GM12878 (cell line): ENCODE measurements around the gene S100A2. TPM values are rescaled to one million over a fixed set of nuclear protein-coding genes. Genes with fewer than 3 reads are reported as not detected.

Experiments used
- ATAC-seq: fragments of 200-7000 bp; cut with Tn5 transposase; 3 replicates; pipeline ENCODE4 v1.9.1; 2020; ENCODE audit warnings: mild to moderate bottlenecking, moderate library complexity
- BruUV-seq: library from RNA; stranded (reverse); fragments of 400-500 nt; replicated peaks from 2 replicates; lab custom pipeline; 2021; lab: Mats Ljungman, UMichigan
- CTCF ChIA-PET: fragments of 300-600 bp; sonication (Branson Sonifier 250); formaldehyde crosslinking; extraction: SDS; loops from one replicate; lab custom pipeline; 2021; ENCODE audit warnings: inconsistent platforms; lab: Yijun Ruan, JAX
- POLR2A ChIA-PET: fragments of 350-600 bp; formaldehyde crosslinking; extraction: SDS; loops from one replicate; lab custom pipeline; 2021; ENCODE audit warnings: inconsistent platforms; lab: Charles Lee
- RAD21 ChIA-PET: fragments of 300-600 bp; sonication (Branson Sonifier 250); formaldehyde crosslinking; loops from one replicate; lab custom pipeline; 2023; ENCODE audit warnings: antibody characterized with exemption; ENCODE audit not compliant: unreplicated experiment; lab: Charles Lee
- SMC1A ChIA-PET: fragments of 300-600 bp; sonication (Branson Sonifier 250); formaldehyde crosslinking; loops from one replicate; lab custom pipeline; 2023; ENCODE audit not compliant: unreplicated experiment, uncharacterized antibody; lab: Charles Lee
- DNase-seq: peaks from one replicate; pipeline ENCODE4 v3.0.0-alpha.2; 2011; ENCODE audit warnings: low read depth, low spot score
- FAIRE-seq: peaks from 3 replicates; lab custom pipeline; 2011; peaks lifted over from hg19 to GRCh38; lab: Jason Lieb, UNC
- H2AFZ ChIP-seq: 2 replicates; pipeline ENCODE4 v1.6.0; 2011; ENCODE audit warnings: low read depth, low read length, control low read depth; ENCODE audit not compliant: control insufficient read depth
- H3K27ac ChIP-seq: 2 replicates; pipeline ENCODE4 v1.5.1; 2011; ENCODE audit warnings: control low read depth; ENCODE audit not compliant: control insufficient read depth, insufficient read depth
- H3K27me3 ChIP-seq, 2 experiments: replicated peaks in 1 of 2; 2 replicates each; pipeline versions ENCODE4 v1.6.0 to v1.6.1; 2011; ENCODE audit warnings: low read length in 1 of 2; ENCODE audit not compliant: control insufficient read depth in 2 of 2, insufficient read depth in 2 of 2
- H3K36me3 ChIP-seq, 2 experiments: 2 replicates each; pipeline ENCODE4 v1.5.1; 2011; ENCODE audit warnings: low read length in 1 of 2; ENCODE audit not compliant: control insufficient read depth in 2 of 2, insufficient read depth in 2 of 2
- H3K4me1 ChIP-seq: 2 replicates; pipeline ENCODE4 v1.6.1; 2011; ENCODE audit warnings: mild to moderate bottlenecking, low read length, moderate library complexity, mixed read lengths; ENCODE audit not compliant: control insufficient read depth, insufficient read depth
- H3K4me2 ChIP-seq: 2 replicates; pipeline ENCODE4 v1.6.0; 2011; ENCODE audit warnings: control low read depth; ENCODE audit not compliant: control insufficient read depth, insufficient read depth
- H3K4me3 ChIP-seq: fragments of 200-600 bp; sonication (generic); 2 replicates; pipeline ENCODE4 v1.5.1; 2016
- H3K79me2 ChIP-seq: 2 replicates; pipeline ENCODE4 v1.6.0; 2011; ENCODE audit warnings: low read length; ENCODE audit not compliant: control insufficient read depth, insufficient read depth
- H3K9ac ChIP-seq: 2 replicates; pipeline ENCODE4 v1.8.0; 2011; ENCODE audit warnings: low read length, control low read depth, mixed read lengths; ENCODE audit not compliant: control insufficient read depth, insufficient read depth
- H3K9me3 ChIP-seq: replicated peaks from 3 replicates; pipeline ENCODE4 v1.5.1; 2011; ENCODE audit warnings: mild to moderate bottlenecking, low read length; ENCODE audit not compliant: control insufficient read depth, insufficient read depth
- H4K20me1 ChIP-seq: 2 replicates; pipeline ENCODE4 v1.6.0; 2011; ENCODE audit not compliant: control insufficient read depth, insufficient read depth
- CREM ChIP-seq: IDR thresholded peaks from 2 replicates; pipeline ENCODE4 v1.6.1; 2014; ENCODE audit warnings: antibody characterized with exemption, low read depth
- HDAC6 ChIP-seq: fragments of 200-600 bp; sonication (generic); IDR thresholded peaks from one replicate; pipeline ENCODE4 v1.8.0; 2017; ENCODE audit warnings: antibody characterized with exemption; ENCODE audit not compliant: unreplicated experiment
- JUND ChIP-seq: IDR thresholded peaks from 2 replicates; pipeline ENCODE4 v1.6.1; 2012; ENCODE audit warnings: low read depth, mild to moderate bottlenecking, low read length, improper control_type of control experiment, moderate library complexity
- MXI1 ChIP-seq: fragments of 150-350 bp; IDR thresholded peaks from 2 replicates; pipeline ENCODE4 v1.6.1; 2011; ENCODE audit warnings: low read depth, mild to moderate bottlenecking, inconsistent platforms, low read length, improper control_type of control experiment
- NBN ChIP-seq: fragments of 450-650 bp; IDR thresholded peaks from 2 replicates; pipeline ENCODE4 v1.6.1; 2016
- NFYA ChIP-seq: IDR thresholded peaks from 2 replicates; pipeline ENCODE4 v1.6.1; 2011; ENCODE audit warnings: low read depth, mild to moderate bottlenecking, low read length, improper control_type of control experiment, borderline replicate concordance
- SIN3A ChIP-seq: IDR thresholded peaks from 2 replicates; pipeline ENCODE4 v1.6.1; 2012; ENCODE audit warnings: low read depth, low read length, improper control_type of control experiment
- SUZ12 ChIP-seq: fragments of 200-600 bp; sonication (generic); IDR thresholded peaks from one replicate; pipeline ENCODE4 v1.6.1; 2018; ENCODE audit warnings: antibody characterized with exemption, mild to moderate bottlenecking; ENCODE audit not compliant: unreplicated experiment
- TCF12 ChIP-seq: IDR thresholded peaks from 2 replicates; pipeline ENCODE4 v1.6.1; 2011; ENCODE audit warnings: low read depth, mild to moderate bottlenecking, low read length
- ZNF687 ChIP-seq: fragments of 450-650 bp; IDR thresholded peaks from 2 replicates; pipeline ENCODE4 v1.6.1; 2017; ENCODE audit warnings: mild to moderate bottlenecking, moderate library complexity
- WGBS: methylation state at CpG from one replicate; pipeline ENCODE4 v1.1.6; 2016; ENCODE audit warnings: low lambda C conversion rate; ENCODE audit not compliant: insufficient replicate concordance, insufficient coverage; ENCODE audit errors: missing lambda C conversion rate; 5-methylcytosine and 5-hydroxymethylcytosine counted together
- in situ Hi-C: fragments of 300-500 bp; cut with MboI; formaldehyde crosslinking; loops from 9 replicates; pipeline ENCODE4 v1.14.3; 2018; ENCODE audit warnings: mixed read lengths
- intact Hi-C: fragments of 100-400 bp; cut with micrococcal nuclease; formaldehyde crosslinking; loops from one replicate; pipeline ENCODE4 v1.14.2; 2022; ENCODE audit not compliant: unreplicated experiment
- polyA plus RNA-seq, 11 experiments: library from polyadenylated mRNA; depleted of rRNA in 4 of 11; unstranded in 6 of 11; stranded (reverse) in 5 of 11; fragments of >200 nt; fragmentation: Nextera tagmentation in 4 of 11; fragmentation: Illumina TruSeq in 1 of 11; extraction: Ambion mirVana in 4 of 11; extraction: Trizol in 1 of 11; gene quantifications; 1 replicate in 1 of 11; 2 replicates in 10 of 11; pipeline versions ENCODE4 v1.2.1 to v1.2.3, GENCODE V29; 2011 to 2016; ENCODE audit warnings: inconsistent platforms in 2 of 11, missing spikeins in 2 of 11, low read depth in 1 of 11
- total RNA-seq, 4 experiments: library from RNA; depleted of rRNA in 3 of 4; stranded (reverse); fragments of >200 nt in 3 of 4; fragmentation: Illumina TruSeq in 1 of 4; extraction: Trizol in 1 of 4; gene quantifications; 2 replicates each; pipeline versions ENCODE4 v1.2.1 to v1.2.3, GENCODE V29; 2013 to 2021
- TF ChIP-seq, protein P1 (sequence below): fragments of 450-650 bp; IDR thresholded peaks from 2 replicates; pipeline ENCODE4 v1.6.1; 2017; ENCODE audit warnings: mild to moderate bottlenecking, moderate library complexity
- TF ChIP-seq, protein P2 (sequence below): IDR thresholded peaks from 2 replicates; pipeline ENCODE4 v1.6.1; 2011; ENCODE audit warnings: low read depth, mild to moderate bottlenecking, low read length, moderate library complexity, borderline replicate concordance; ENCODE audit errors: extremely low read depth

The S100A2 gene
- total and polyA plus RNA-seq, 10 of the 15 experiments (the other 5 are each of a cell fraction or from before 2014, with no cell fraction given): 0.11 to 1.5 (median 0.59) TPM; not detected in 2

- ChIA-PET POLR2A (interaction anchor here (1.1 kb wide), 1 partner anchor 15 kb away, joined by 4 read pairs; the partner anchor contains the start of gene S100A6), CTCF (interaction anchor here (0.6 to 2.2 kb wide), 12 partner anchors 9 to 58 kb away, joined by 3 to 14 read pairs (median 4); partner anchors contain the start of gene S100A2), SMC1A (interaction anchor here (0.7 to 2.8 kb wide), 13 partner anchors 11 to 95 kb away, joined by 3 to 17 read pairs (median 3); partner anchors contain the start of genes S100A14 and S100A5), RAD21 (interaction anchor here (1.0 to 1.2 kb wide), 2 partner anchors 10 to 45 kb away, joined by 3 to 4 read pairs; partner anchors contain the start of gene S100A2)
- intact Hi-C loops (no loop called here), in situ Hi-C loops (no loop called here)
- no peak overlapping the region for H3K9ac ChIP-seq
- no peak overlapping the region for H3K4me2 ChIP-seq
- H3K27me3 ChIP-seq: 0 out of 4 replicates have a peak, but pooled peaks cover 0 to 3% of the 10 kb centered on the region in 2 experiments
- H3K36me3 ChIP-seq: no peaks in the 10 kb centered on the region
- H3K27ac ChIP-seq: no peak overlapping the region
- no peak for FAIRE-seq
- no peak for ATAC-seq
- H2AFZ ChIP-seq: no peak overlapping the region
- DNase-seq: no peak
- H4K20me1 ChIP-seq: no peaks in the 10 kb centered on the region
- H3K9me3 ChIP-seq: no peaks in the 10 kb centered on the region
- BruUV-seq: no TSS peak
- no peaks in the 10 kb centered on the region for H3K4me1 ChIP-seq
- TF ChIP-seq NFYA (no peak), MXI1 (no peak), ZNF687 (no peak), SIN3A (no peak), SUZ12 (no peak), JUND (no peak), NBN (no peak), TCF12 (no peak), HDAC6 (no peak), CREM (no peak)
- TF ChIP-seq, protein P1, sequence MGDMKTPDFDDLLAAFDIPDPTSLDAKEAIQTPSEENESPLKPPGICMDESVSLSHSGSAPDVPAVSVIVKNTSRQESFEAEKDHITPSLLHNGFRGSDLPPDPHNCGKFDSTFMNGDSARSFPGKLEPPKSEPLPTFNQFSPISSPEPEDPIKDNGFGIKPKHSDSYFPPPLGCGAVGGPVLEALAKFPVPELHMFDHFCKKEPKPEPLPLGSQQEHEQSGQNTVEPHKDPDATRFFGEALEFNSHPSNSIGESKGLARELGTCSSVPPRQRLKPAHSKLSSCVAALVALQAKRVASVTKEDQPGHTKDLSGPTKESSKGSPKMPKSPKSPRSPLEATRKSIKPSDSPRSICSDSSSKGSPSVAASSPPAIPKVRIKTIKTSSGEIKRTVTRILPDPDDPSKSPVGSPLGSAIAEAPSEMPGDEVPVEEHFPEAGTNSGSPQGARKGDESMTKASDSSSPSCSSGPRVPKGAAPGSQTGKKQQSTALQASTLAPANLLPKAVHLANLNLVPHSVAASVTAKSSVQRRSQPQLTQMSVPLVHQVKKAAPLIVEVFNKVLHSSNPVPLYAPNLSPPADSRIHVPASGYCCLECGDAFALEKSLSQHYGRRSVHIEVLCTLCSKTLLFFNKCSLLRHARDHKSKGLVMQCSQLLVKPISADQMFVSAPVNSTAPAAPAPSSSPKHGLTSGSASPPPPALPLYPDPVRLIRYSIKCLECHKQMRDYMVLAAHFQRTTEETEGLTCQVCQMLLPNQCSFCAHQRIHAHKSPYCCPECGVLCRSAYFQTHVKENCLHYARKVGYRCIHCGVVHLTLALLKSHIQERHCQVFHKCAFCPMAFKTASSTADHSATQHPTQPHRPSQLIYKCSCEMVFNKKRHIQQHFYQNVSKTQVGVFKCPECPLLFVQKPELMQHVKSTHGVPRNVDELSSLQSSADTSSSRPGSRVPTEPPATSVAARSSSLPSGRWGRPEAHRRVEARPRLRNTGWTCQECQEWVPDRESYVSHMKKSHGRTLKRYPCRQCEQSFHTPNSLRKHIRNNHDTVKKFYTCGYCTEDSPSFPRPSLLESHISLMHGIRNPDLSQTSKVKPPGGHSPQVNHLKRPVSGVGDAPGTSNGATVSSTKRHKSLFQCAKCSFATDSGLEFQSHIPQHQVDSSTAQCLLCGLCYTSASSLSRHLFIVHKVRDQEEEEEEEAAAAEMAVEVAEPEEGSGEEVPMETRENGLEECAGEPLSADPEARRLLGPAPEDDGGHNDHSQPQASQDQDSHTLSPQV: no peak
- TF ChIP-seq, protein P2, sequence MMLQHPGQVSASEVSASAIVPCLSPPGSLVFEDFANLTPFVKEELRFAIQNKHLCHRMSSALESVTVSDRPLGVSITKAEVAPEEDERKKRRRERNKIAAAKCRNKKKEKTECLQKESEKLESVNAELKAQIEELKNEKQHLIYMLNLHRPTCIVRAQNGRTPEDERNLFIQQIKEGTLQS: no peak
- H3K79me2 ChIP-seq: no peaks in the 10 kb centered on the region
- 45% methylated on average over 4 of the region's 4 CpGs for WGBS
- no peak overlapping the region for H3K4me3 ChIP-seq
Observed at GRCh38 chr1:153520818-153521476, 44.7 kb downstream of the S100A2 start.
